ENCODE measurements around the gene IKZF3.
A peak's percentile ranks its signal among the peaks of the same experiment; 100 is the strongest.
"Not testable (repeated sequence)": the region's sequence is repeated elsewhere in the genome, so short reads cannot be mapped to it uniquely, and the experiment has no call there.

The IKZF3 gene

GRCh38 chr17:39863918-39864746, at the start of gene IKZF3:
Gene IKZF3, minus strand, starts transcription at chr17:39864312. Its CDS starts 186 bp downstream, at chr17:39864126.
- peak; percentile 76 to 78 for DNase-seq (ENCODE audit: low read depth in 2 of 2)

DNA sequence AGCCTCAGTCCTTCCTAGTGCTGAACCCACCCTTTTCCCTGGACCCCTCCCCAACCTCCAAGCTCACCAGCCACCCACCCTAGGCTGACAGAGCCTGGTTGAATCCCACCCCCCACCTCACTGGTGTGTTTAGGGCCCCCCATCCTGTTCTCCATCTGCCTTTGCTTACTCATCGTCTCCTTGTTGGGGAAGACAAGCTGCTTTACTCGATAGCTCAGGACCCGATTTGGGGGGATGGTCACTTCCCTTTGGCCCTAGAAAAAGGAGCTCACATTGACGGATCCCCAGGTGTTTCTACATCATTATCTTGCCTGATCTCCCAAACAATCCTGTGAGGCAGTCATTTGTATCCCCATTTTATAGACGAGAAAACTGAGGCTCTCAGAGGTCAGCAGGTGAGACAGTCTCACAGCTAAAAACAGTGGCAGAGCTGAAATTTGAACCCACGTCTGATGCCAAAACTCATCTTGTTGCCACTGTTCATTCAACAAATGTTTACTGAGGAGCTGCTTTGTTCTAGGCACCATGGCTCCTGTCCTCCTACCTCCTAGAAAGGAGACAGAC, 44.8 kb upstream of the IKZF3 start:
- DNase-seq (ENCODE audit: low read depth in 2 of 2) = no peak

- no peak for DNase-seq (ENCODE audit: low read depth in 2 of 2)
These were observed 40.8 kb upstream of the IKZF3 start for GRCh38 chr17:39904990-39905288.

DNA sequence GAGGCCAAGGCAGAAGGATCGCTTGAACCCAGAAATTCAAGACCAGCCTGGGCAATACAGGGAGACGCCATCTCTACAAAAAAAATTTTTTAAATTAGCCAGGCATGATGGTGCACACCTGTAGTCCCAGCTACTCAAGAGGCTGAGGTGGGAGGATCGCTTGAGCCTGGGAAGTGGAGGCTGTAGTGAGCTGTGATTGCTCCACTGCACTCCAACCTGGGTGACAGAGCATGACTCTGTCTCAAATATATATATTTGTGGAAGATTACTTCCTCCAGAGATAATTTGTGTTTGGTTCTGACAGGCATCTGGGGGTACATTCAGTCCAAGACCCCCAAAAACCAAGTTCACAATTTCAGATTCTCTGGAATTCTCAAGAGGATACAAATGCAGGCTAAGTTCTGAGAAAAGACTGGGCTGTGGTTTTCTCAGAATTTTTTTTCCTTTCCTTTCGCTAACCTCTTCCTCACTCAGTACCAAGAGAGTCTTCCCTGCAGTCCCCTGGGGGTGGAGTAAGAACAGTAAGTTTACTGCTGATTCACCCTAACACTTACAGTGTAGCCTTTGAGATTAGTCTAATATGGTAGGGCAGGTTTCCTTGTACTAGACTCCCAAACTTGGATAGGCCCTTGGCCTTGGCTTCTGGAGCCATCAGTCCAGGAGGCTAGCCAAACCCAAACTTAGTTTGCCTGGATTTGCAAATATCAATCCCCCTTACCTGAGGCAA, 39.2 kb upstream of the IKZF3 start:
- no peak for DNase-seq (ENCODE audit: low read depth in 2 of 2)

GRCh38 chr17:39902027-39902426, 37.9 kb upstream of the IKZF3 start:
- not testable (repeated sequence) for DNase-seq (ENCODE audit: low read depth in 2 of 2)

GRCh38 chr17:39899215-39899614, 35.1 kb upstream of the IKZF3 start:
- no peak for DNase-seq (ENCODE audit: low read depth in 2 of 2)

GRCh38 chr17:39898088-39898487, 34.0 kb upstream of the IKZF3 start:
- DNase-seq (ENCODE audit: low read depth in 2 of 2) = no peak

DNA sequence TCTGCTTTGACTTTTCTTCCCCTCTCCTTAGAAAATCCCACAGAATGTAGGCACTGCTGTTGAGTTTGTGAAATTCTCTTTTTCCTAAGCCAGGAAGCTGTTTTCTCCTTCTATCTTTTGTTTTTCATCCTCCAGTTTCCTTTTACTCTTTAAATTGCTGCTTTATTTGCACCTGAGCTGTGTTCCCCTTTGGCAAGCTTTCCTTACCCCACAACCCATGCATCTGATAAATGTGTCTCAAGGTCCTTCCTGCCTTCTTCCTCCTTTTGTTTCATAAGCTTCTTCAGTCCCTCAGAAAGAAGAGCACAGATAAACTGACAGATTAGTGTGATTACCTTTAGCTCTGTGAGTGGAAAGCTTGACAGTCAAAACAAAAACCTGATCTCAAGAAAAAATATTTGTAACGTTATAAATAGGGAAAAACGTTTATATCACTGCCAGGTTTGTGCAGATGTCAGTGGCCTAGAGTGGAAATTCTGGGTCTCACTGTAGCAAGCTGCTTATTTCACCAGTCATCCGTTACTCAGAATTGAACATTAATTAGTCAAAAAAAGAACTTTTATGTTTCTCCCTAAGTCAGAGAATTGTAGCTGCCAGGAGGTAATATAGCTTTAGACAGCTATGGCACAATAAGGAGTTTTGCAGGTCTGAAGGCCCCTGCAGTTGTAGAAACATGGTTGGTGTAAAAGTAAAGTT, 30.7 kb upstream of the IKZF3 start:
- no peak for DNase-seq (ENCODE audit: low read depth in 2 of 2)

GRCh38 chr17:39889200-39889599, 25.1 kb upstream of the IKZF3 start:
- no peak for DNase-seq (ENCODE audit: low read depth in 2 of 2)

DNA sequence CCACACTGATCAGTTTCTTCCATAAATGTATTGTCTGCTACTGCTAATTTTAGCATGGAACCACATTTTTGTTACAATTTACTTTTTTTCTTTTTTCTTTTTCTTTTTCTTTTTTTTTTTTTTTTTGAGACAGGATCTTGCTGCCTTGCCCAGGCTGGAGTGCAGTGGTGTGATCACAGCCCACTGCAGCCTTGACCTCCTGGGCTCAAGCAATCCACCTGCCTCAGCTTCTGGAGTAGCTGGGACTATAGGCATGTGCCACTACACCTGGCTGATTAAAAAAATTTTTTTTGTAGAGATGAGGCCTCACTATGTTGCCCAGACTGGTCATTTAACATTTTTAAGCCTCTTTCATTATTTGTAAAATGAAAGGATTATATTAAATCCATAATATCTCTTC, 23.0 kb upstream of the IKZF3 start:
- no peak for DNase-seq (ENCODE audit: low read depth in 2 of 2)

- DNase-seq (ENCODE audit: low read depth in 2 of 2) = not testable (repeated sequence)
These were observed 22.0 kb upstream of the IKZF3 start for GRCh38 chr17:39886102-39886501.

DNA sequence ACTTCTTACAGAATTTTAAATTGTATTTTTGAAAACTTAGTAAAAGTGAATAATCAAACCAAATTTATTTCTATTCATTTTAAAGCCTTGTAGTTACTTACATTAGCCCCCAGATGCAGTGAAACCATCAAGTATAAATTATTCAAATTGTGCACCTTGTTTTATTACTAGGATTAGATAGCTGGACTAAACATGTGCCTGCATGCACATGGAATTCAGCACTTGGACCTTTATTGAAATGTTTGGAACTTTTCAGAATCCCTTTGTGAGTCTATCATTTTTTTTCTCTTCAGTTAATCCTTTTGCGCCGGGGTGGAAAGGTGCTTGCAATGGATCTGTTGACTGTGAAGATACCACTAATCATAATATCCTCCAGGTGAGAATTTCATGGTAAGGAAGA, 8.6 kb upstream of the IKZF3 start:
- no peak for DNase-seq (ENCODE audit: low read depth in 2 of 2)

GRCh38 chr17:39871801-39872200, 7.7 kb upstream of the IKZF3 start:
- no peak for DNase-seq (ENCODE audit: low read depth in 2 of 2)

DNA sequence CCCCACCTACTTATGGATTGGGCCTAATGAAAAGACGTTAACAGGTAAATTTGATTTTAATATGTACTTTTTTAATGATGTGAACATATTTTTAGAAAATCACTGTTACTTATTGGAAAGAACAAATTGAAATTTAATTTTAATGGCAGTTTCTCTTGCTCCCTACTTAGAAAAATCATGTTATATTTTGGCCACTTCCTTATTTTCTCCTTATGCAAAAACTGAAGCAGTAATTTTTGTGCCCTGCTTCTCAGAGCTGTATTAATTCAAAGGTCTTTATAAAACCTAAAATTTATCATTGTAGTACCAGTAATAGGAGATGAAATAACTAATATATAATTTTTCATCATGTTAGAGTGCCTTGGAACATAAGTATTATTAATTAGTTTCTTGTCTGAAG, 6.7 kb upstream of the IKZF3 start:
- no peak for DNase-seq (ENCODE audit: low read depth in 2 of 2)

DNA sequence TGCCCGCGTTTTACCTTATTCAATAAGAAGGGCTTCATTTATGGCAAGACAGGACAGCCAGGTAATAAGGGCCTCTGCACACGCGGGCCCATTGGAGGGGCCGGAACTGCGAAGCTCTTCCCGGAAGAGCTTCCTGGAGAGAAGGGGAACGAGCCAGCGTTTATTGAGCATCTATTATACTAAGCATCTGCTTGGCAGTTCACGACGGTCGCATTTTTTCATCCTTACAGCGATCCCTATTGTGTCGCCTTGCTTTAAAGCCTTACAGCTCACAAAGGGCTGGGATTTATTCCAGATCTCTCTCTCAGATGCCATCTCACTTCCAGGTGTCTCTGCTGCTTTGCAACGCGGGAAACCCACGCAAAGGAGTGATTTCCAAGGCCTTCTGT, 4.4 kb upstream of the IKZF3 start:
- DNase-seq (ENCODE audit: low read depth in 2 of 2) = no peak

GRCh38 chr17:39867880-39868553, 3.9 kb upstream of the IKZF3 start, which contains the start of gene ZPBP2:
Gene ZPBP2, plus strand, starts transcription at chr17:39868202. Its CDS starts 153 bp downstream, at chr17:39868355.
- peak in 1 of 2 experiments; percentile 41 for DNase-seq (ENCODE audit: low read depth in 2 of 2)

DNA sequence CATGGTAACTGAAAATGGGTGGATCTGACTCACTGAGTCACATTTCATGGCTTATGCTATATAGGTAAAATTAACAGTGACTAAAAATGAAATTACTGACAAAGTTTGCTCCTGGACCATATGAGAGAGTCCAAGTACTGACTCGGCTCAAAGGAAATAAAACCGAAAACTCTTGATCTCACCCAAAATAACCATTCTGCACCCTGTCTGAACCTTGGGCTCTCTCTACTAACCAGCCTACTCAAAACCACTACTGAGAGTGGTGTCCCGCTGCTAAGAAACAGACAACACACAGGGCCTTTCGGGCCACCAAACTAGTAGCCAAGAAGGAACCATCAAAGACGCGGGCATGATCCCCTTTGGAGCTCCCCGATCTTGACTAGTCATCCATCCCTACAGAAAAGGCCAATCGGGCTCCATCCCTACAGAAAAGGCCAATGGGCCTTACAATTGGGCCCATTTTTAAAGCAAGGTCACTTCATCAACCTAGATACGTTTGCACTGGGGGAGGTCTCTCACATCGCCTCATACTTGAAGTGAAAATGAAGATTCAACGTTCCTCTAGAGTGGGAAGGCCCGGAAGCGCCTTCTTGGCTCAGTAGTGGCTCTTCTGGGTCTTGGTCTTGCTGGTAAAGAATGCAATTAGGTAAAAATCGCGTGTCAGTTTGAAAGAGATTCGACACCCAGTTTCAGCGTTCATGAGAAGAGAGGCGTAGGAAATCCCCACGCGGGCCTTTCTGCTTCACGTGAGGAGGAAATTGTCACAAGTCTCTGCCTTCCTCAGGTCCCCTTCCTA, 3.2 kb upstream of the IKZF3 start:
- peak; percentile 32 to 58 for DNase-seq (ENCODE audit: low read depth in 2 of 2)

- DNase-seq (ENCODE audit: low read depth in 2 of 2) = no peak
These were observed 2.1 kb upstream of the IKZF3 start for GRCh38 chr17:39866013-39866730.

DNA sequence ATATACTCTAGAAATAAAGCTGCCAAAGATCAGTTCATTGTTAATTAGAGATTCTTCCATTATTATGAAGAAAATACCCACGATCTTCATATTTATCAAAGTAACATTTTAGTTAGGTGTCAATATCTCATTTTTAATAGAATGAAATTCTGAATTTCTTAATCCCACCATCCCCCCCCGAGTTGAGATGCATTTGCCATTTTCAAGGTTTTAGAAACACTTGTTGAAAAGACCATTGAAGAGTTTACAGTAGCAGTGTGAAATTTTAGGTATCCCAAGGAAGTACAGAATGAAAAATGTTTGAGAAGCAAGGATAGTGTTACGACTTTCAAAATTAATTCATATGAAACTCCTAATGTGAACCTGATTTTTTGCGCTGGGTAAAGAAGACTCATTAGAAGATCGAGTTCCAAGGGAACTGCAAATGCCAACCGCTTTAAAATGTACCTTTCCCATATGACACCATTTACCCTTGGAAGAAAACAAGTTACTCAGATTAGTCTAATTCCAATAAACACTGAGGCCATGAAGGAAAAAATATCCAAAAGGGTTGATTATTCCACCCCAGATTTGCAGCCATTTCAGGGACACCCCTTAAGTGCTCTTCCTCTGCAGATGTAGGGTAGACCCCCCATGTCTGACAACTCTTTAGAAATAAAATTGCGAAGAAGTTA, 731 bp downstream of the IKZF3 start:
- no peak for DNase-seq (ENCODE audit: low read depth in 2 of 2)

DNA sequence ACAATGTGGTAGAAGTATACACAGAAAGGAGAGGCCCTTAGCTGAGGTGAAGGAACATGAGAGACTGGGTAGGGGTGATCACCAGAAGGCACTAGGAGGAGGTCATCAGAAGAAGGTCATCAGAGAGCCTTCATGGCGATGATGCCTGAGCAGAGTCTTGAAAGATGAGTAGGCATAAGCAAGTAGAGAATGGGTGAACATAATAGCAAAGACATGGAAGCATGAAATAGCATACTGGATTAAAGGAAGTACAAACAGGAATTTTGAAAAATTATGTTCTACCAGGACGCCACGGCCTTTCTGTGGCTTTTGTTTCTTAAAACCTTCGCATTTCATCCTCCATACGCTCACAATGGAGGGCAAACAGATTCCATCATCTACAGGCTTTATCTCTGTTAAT, 2.9 kb downstream of the IKZF3 start:
- DNase-seq (ENCODE audit: low read depth in 2 of 2) = no peak
